DLD1 (cell line): ENCODE data around the gene SHLD2.
"Not testable (repeated sequence)": the region's sequence is repeated elsewhere in the genome, so short reads cannot be mapped to it uniquely, and the experiment has no call there.

Experiments used
- in situ Hi-C: cut with HindIII; loops from 2 replicates; pipeline ENCODE4 v1.10.0; 2017; ENCODE audit warnings: low sequenced_read_pairs

SHLD2 gene

GRCh38 chr10:87083576-87084290 lies 11.3 kb upstream of the SHLD2 start:
- in situ Hi-C loops, result not testable (repeated sequence)

GRCh38 chr10:87084291-87084782 lies 10.7 kb upstream of the SHLD2 start:
- in situ Hi-C loops, result not testable (repeated sequence)

- in situ Hi-C loops, result no loop called here
These were observed 9.5 kb upstream of the SHLD2 start for GRCh38 chr10:87085537-87085936.

DNA sequence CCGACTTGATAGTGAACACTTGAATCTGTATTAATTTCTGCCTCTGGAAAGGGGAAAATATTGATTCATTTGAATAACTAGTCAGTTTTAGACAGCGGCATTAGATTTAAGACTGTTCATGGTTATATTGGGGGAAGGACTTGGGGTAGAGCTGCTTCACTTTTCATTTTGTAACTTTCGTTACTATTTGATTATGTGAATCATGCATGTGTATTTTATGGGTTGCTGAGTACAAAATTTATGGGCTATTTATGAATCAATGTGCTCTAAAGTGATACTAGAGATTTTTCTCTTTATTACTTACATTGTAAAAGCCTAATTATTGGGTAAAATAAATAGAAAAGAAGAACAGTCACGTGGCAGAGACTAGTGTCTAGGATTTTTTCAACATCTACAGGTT lies 5.3 kb upstream of the SHLD2 start:
- in situ Hi-C loops, result no loop called here

DNA sequence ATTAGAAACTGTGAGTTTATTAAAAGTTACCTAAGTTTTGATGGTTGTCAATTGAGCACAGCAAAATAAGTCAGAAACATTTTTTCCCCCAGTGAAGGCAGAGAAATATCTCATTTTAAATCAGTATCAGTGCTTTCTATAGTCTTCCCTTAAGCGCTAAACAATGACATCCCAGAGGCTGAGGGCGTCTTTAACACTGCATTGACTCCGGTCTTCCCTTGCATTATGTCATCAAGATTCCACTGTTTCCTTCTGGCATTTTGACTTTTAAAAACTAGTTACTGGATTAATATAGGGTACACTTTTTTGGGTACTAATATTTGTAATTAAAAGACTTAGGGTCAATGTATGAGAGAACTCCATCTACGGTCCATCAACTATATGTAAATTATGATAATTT lies 4.2 kb upstream of the SHLD2 start:
- in situ Hi-C loops, result no loop called here

DNA sequence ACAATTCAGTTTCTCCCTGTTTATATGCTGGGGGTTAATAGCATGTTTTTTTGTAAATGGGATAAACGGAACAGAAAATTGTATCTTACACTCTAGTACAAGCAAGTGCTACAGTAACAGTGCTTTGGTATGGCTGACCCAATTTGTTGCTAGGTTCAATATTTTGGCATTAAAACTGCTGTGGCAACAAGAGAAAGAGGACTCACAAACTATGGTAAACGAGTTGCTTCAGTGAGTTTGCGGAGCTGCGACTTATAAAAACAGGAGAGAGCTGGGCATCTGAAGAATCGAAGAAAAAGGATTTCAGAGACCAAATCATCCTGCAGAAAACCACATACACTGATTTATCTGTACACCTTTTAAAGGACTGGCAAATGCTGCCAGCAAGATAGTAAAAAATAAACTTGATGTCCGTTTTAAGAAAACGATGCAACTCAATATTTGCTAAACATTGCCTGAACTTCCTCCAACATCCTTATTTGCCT lies 2.6 kb upstream of the SHLD2 start:
- in situ Hi-C loops, result no loop called here

DNA sequence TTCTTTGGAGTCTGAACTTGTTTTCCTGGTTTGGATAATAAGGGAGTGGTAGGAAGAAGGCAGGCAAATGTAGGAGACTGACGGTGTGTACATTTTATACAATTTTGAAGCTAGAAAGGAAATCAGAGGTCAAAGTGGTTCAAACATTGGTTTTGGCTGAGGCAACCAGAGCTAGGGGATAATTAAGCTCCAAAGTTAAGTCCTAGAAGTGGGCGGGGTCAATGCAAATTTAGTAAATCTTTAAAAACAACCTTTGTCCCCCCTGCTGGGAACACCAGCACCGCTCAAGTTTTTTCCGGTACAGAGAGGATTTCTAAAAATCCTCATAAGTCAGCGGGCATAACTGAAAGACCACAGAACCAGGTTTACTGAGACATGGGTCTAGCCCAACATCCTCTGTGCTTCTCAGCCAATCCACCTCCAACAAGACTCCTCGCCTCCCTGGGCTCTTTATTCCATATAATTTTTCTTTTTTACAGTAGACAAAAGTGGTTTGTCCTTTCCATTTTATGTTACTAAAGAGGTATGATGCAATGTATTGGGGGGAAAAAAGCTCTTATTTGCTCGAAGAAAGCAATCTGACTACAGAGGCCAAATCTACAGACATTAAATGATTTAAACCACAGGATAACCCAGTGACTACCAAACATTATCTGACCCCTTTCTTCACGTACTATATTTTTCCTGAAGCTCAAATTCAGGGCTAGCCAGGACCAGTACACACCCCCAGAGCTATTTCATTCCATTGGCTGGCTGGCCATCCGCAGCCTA lies 2.0 kb upstream of the SHLD2 start:
- in situ Hi-C loops, result no loop called here

DNA sequence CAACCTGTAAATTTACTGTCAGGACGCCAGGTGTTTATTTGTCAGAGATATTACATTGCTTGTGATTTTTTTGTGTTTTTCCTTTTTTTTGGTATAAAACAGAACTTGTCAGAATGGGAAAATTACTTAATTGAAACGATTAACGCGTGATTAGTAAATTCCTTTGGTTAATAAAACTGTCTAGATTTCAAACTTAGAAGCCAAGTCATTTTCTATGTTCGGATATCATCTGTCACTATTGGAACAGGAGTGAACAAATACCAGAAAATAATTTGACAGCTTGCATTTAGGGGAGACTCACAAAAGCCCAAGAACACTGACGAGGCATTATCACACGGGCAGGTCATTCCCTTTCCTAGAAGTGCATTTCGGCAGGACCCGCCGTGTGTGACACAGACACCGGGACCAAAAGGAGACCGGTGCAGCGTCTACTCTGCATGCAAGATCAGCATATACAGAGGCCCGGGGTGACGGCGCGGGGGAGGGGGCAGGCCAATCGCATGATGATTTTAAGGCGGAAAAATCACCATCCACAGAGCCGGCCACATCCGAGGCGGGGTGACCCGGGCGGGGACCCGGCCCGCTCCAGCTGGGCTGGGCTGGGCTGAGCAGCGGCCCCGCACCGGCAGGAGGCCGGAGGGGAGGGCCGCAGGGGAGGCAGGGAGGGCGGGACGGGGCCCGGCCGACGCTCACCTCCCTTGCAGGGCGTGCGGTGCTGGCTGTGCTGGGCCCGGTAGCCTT lies 1.2 kb upstream of the SHLD2 start:
- in situ Hi-C loops, result no loop called here

- in situ Hi-C loops, result no loop called here
These were observed 385 bp downstream of the SHLD2 start for GRCh38 chr10:87095236-87095945.

GRCh38 chr10:87101996-87102395 lies 7.0 kb downstream of the SHLD2 start:
- in situ Hi-C loops, result no loop called here

DNA sequence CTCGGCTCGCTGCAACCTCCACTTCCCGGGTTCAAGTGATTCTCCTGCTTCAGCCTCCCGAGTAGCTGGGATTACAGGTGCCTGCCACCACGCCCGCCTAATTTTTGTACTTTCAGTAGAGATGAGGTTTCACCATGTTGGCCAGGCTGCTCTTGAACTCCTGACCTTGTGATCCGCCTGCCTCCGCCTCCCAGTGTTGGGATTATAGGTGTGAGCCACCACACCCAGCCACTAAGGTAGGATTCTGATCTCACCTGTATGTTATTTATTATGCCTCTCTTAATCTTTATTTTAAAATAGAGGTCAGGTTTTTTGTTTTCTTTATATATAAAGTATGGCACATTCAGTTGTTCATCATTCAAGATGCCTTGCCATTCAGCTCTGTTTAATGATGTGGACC lies 9.7 kb downstream of the SHLD2 start:
- in situ Hi-C loops, result not testable (repeated sequence)

GRCh38 chr10:87105446-87106124 lies 10.6 kb downstream of the SHLD2 start:
- in situ Hi-C loops, result no loop called here

GRCh38 chr10:87118122-87118521 lies 23.1 kb downstream of the SHLD2 start:
- in situ Hi-C loops, result not testable (repeated sequence)

DNA sequence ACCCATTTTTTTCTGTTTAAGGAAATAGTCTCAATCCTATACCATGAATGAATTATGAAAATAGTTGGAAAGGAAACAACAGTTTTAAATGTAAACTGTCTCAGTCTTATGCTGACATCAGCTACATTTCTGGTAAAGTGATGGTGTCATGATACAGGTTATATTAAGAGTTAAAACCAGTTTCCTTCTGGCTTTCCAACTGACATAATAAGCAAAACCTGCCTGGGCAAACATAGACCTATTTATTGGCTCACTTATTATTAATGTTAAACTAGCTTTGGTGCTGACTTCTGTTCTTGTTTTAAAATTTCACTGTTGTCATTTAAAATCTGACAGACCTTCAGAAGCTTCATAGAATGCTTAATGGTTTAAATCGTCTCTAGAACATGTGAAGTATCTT lies 24.0 kb downstream of the SHLD2 start:
- in situ Hi-C loops, result not testable (repeated sequence)

DNA sequence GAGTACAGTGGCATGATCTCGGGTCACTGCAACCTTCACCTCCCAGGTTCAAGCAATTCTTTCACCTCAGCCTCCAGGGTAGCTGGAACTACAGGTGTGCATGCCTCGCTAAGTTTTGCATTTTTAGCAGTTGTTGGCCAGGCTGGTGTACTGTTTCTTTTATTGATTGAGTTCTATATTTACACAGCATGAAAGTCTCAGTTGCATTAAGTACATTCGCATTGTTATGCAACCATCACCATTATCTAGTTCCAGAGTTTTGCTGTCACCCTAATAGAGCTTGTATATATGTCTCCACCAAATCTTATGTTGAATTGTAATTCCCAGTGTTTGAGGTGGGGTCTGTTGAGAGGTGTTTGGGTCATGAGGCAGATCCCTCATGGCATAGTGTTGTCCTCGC lies 28.3 kb downstream of the SHLD2 start:
- in situ Hi-C loops, result not testable (repeated sequence)

GRCh38 chr10:87127048-87127447 lies 32.0 kb downstream of the SHLD2 start:
- in situ Hi-C loops, result not testable (repeated sequence)

- in situ Hi-C loops, result not testable (repeated sequence)
These were observed 32.7 kb downstream of the SHLD2 start for GRCh38 chr10:87127607-87128156.

DNA sequence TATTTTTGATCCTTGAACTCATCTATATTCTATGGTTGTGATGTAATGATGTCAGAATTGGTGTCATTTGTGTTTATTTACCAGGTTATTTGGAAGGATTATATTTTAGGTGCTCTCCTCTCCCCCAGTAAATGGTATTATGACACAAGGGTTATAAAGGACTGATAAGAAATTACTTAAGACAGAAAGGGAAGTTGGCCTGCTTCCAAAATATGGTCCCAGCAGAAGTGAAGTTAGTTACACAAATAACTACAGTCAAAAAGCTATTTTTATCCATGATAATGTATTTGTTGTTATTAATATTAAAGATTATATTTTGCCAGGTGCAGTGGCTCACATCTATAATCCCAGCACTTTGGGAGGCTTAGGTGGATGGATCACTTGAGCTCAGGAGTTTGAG lies 37.2 kb downstream of the SHLD2 start:
- in situ Hi-C loops, result not testable (repeated sequence)

- in situ Hi-C loops, result not testable (repeated sequence)
These were observed 38.9 kb downstream of the SHLD2 start for GRCh38 chr10:87133936-87134335.

DNA sequence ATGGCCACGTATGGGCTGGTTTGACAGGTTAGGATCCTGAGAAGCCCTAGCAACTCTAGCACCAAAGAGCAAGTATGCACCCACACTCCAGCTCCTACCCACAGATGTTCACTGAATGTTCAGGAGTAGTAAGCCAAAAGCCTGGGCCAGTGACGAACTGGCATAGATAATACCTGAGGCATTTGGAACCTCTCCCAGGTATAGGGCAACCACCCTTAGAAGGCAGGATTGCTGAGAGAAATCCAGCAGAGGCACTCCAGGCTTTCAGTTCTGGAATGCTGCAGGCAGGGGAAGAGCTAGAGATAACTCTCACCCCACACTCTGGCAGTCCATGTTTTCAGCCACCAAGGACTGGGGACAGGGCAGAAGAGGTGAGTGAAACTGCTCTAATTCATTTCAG lies 39.4 kb downstream of the SHLD2 start:
- in situ Hi-C loops, result not testable (repeated sequence)
